NCI-H2029 (cell line): Measurements from ENCODE around the gene EFR3B.
A peak's percentile ranks its signal among the peaks of the same experiment; 100 is the strongest.

Experiments used
- DNase-seq: peaks from one replicate; lab custom pipeline; 2025; lab: John Stamatoyannopoulos, UW

The EFR3B gene

DNA sequence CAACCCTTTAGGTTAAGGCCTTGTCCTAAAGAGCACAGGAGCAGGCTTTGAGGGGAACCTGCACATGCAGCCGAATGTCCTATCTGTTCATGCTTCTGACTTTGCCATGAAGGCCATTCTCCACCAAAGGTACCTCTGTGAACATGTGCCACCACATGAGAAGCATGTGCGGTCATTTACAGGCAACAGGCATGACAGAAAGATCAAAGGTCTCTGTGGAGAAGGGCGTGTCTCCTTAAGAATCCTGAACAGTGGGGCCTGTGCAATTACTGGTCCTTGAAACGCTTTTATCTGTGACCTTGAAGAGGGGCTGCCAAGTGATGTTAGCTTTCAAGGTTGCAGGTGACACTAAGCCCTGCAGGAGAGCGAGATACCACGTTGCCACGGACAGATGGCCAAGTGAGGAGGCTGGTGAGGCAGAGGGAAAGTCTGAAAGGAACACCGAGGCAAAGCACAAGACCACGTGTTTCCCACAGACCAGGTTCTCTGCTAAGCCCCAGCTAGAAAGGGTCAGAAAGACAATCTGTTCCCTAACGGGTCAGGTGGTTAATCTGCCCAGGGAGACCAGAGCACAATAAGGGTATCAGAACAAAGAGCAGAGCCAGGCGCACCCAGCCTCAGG, 146.0 kb downstream of the EFR3B start:
- DNase-seq: no peak

- no peak for DNase-seq
Measured at GRCh38 chr2:25188405-25188804, 146.5 kb downstream of the EFR3B start.

DNA sequence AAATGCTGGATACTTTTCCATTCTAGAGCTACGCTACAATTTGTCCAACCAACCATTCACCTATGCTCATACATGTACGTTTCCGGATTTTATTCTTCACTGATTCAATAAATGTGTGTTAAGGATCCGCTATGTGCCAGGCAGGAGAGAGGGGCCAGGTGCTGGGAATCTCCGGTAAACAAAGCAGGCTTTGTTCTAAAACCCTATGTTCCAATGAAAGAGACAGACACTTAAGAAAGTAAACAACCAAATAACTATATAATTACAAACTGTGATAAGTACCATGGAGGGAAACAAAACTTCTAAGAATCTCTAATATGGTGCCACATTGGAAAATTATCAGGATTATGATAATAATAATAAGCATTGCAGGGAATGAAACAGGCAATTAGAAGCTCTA, 148.7 kb downstream of the EFR3B start:
- peak; percentile 30 for DNase-seq

- no peak for DNase-seq
Measured at GRCh38 chr2:25194576-25195122, 152.8 kb downstream of the EFR3B start.

DNA sequence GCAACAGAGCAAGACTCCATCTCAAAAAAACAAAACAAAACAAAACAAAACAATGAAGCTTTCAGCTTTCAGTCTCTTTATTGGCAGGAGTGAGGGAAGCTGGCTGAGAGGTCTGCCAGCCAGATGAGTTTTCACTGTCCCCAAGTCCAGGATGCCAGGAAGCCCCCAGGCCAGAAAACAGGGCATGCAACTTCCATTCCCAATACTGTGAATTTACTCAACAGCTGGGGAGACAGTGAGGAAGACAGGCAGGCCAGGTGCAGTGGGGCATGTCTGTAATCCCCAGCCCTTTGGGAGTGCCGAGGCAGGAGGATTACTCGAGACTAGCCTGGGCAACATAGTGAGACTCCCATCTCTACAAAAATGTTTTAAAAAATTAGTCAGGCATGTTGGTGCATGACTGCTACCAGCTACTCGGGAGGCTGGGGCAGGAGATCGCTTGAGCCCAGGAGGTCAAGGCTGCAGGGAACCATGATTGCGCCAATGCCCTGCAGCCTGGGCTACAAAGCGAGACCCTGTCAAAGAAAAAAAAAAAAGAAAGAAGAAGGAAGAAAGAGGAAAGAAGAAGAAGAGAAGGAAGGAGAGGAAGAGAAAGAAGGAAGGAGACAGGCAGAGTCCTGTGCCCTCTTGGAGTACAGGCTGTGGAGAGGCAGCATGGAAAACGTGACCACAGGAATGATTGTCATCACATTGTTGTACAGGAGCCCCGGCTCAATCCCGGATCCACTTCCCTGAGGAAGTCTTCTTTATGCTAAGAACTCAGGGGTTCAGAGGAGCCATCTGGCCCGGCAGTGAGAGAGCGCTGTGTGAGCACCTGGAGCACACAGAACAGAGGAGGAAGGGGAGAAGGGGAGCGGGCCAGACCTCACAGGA, 155.7 kb downstream of the EFR3B start:
- DNase-seq: no peak

DNA sequence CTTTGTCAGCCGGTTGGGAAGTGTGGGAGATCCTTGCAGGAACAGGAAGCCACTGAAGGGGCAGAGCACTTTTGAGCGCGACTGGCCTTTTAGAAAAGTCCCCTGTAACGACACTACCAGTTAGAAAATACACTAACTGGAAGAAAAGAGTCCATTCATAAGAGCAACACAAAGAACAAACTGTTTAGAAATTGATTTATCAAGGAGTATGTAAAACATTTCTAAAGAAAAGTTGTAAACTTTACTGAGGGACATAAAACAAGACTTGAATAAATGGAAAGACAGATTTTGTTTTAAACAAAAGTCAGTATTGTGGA, 156.3 kb downstream of the EFR3B start:
- DNase-seq: no peak

DNA sequence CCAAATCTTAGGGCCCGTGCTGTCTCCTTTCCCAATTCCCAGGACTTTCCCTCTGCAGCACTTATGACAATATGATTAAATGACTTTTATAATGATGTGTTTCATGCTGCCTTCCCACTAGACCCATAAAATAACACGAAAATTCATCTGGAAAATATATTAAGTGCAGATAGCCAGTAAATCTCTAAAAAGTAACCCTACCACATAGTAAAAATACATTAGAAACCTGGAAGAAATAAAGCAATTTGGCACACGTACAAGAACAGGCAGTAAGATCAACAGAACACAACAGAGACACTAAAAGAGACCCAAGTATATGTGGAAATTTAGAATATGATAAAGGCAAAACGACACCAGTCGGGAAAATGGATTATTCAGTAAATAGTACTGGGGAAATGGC, 156.7 kb downstream of the EFR3B start:
- no peak for DNase-seq

DNA sequence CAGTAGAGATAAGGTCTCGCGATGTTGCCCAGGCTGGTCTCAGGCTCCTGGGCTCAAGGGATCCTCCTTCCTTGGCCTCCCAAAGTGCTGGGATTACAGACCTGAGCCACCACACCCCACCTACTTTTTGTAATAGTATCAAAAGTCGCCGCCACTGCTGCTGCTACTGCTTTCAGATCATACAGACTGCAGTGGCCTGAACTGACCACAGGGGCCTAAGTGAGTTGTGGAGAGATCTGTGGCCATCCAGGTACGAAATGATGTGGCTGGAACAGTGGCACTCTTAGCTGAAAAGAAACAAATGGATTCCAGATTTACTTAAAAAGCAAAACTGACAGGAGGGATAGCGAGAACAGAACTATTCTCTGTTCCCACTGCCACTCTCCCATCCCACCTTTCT, 159.4 kb downstream of the EFR3B start:
- no peak for DNase-seq

- DNase-seq: no peak
Measured at GRCh38 chr2:25201794-25202193, 159.9 kb downstream of the EFR3B start.

- no peak for DNase-seq
Measured at GRCh38 chr2:25202275-25202674, 160.4 kb downstream of the EFR3B start.

DNA sequence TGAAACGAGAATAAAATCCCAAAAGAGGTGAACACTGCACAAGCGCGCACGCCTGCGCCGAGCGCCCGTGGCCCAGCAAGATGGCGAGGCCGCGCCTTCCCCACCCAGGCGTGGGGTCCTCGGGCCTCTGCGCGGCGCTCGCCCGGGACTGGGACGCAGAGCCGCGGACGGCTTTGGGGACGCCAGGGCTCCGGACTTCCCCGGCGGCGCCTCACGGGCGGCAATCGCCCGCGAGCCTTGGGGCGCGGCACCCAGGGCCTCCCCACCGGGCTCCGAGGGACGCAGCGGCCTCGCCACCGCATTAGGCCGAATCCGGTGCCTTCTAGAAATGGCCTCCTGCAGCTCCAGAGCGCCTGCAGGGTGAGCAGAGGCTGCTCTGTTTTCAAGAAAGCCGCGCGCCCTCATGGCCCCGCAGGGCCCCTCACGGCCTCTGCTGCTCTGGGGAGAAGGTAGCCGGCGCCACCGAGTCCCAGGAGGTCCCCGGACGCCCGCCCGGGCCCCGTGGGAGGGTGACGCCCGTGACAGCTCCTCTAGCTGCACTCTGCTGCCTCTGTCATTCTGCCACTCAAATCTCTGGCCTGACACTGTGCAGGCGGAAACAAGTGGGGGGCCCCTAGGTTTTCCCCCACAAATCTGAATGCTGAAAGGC, 162.4 kb downstream of the EFR3B start:
- no peak for DNase-seq

GRCh38 chr2:25207078-25207545, 165.2 kb downstream of the EFR3B start:
- no peak for DNase-seq
